Inferior parietal cortex (tissue), 1 donor: ENCODE results near the gene RNF151.

Source experiments
- DNase-seq: peaks from one replicate; pipeline ENCODE4 v3.0.0-alpha.2; 2016; ENCODE audit errors: extremely low spot score

Gene RNF151

GRCh38 chr16:1991588-1991947 lies 24.9 kb downstream of the RNF151 start:
- no peak for DNase-seq

- peak; percentile 69 for DNase-seq
These were observed 25.5 kb downstream of the RNF151 start for GRCh38 chr16:1991948-1992703.

GRCh38 chr16:1992704-1993317 lies 26.2 kb downstream of the RNF151 start:
- DNase-seq, result no peak

- DNase-seq, result no peak
These were observed 27.1 kb downstream of the RNF151 start for GRCh38 chr16:1993731-1994131.

- DNase-seq, result no peak
These were observed 31.1 kb downstream of the RNF151 start for GRCh38 chr16:1997494-1998359.

GRCh38 chr16:1998360-1998835 lies 31.7 kb downstream of the RNF151 start:
- DNase-seq, result no peak

GRCh38 chr16:1998852-1999801 lies 32.5 kb downstream of the RNF151 start:
- no peak for DNase-seq

- no peak for DNase-seq
These were observed 33.3 kb downstream of the RNF151 start for GRCh38 chr16:1999866-2000514.

GRCh38 chr16:2001035-2001434 lies 34.4 kb downstream of the RNF151 start:
- no peak for DNase-seq

- DNase-seq, result no peak
These were observed 35.0 kb downstream of the RNF151 start for GRCh38 chr16:2001456-2002355.

GRCh38 chr16:2002406-2003230 lies 36.0 kb downstream of the RNF151 start:
- no peak for DNase-seq

- DNase-seq, result no peak
These were observed 36.7 kb downstream of the RNF151 start for GRCh38 chr16:2003231-2003826.

- DNase-seq, result peak; percentile 76
These were observed 37.4 kb downstream of the RNF151 start for GRCh38 chr16:2003827-2004641.

GRCh38 chr16:2004795-2005517 lies 38.3 kb downstream of the RNF151 start:
- no peak for DNase-seq

- no peak for DNase-seq
These were observed 39.0 kb downstream of the RNF151 start for GRCh38 chr16:2005646-2006045.

- no peak for DNase-seq
These were observed 39.7 kb downstream of the RNF151 start for GRCh38 chr16:2006317-2006716.
